H1 (cell line): ENCODE results near the gene PGLYRP2.

Experiments
- EGR1 ChIP-seq: IDR thresholded peaks from 2 replicates; pipeline ENCODE4 v1.6.1; 2011; ENCODE audit warnings: low read depth, low read length, borderline replicate concordance
- GABPA ChIP-seq: IDR thresholded peaks from 2 replicates; pipeline ENCODE4 v1.6.1; 2011; ENCODE audit warnings: mild to moderate bottlenecking, low read length, moderate library complexity, borderline replicate concordance; ENCODE audit not compliant: insufficient read depth
- POLR2A ChIP-seq, 2 experiments: IDR thresholded peaks; 1 replicate in 1 of 2; 2 replicates in 1 of 2; pipeline ENCODE4 v1.6.1; 2011; ENCODE audit warnings: low read depth in 2 of 2, low read length in 2 of 2, mild to moderate bottlenecking in 2 of 2; ENCODE audit errors: control extremely low read depth in 1 of 2
- POLR2AphosphoS5 ChIP-seq: IDR thresholded peaks from 2 replicates; pipeline ENCODE4 v1.6.1; 2011; ENCODE audit warnings: low read depth, low read length
- POU5F1 ChIP-seq: IDR thresholded peaks from 2 replicates; pipeline ENCODE4 v1.6.1; 2011; ENCODE audit warnings: low read depth, mild to moderate bottlenecking, low read length, moderate library complexity
- SIN3A ChIP-seq, 2 experiments: IDR thresholded peaks in 1 of 2; conservative IDR thresholded peaks in 1 of 2; 2 replicates each; pipeline ENCODE4 v1.6.1; 2011 to 2012; ENCODE audit warnings: low read length in 2 of 2, improper control_type of control experiment in 1 of 2, low read depth in 1 of 2, mild to moderate bottlenecking in 1 of 2
- TF ChIP-seq, protein P1 (sequence below), 3 experiments: IDR thresholded peaks; 1 replicate in 2 of 3; 2 replicates in 1 of 3; pipeline versions ENCODE4 v1.5.1 to v1.6.1; 2011; ENCODE audit warnings: low read length in 3 of 3, mild to moderate bottlenecking in 3 of 3, inconsistent platforms in 2 of 3, low read depth in 1 of 3, moderate library complexity in 1 of 3; ENCODE audit not compliant: insufficient read depth in 1 of 3; ENCODE audit errors: control extremely low read depth in 1 of 3

DNA sequence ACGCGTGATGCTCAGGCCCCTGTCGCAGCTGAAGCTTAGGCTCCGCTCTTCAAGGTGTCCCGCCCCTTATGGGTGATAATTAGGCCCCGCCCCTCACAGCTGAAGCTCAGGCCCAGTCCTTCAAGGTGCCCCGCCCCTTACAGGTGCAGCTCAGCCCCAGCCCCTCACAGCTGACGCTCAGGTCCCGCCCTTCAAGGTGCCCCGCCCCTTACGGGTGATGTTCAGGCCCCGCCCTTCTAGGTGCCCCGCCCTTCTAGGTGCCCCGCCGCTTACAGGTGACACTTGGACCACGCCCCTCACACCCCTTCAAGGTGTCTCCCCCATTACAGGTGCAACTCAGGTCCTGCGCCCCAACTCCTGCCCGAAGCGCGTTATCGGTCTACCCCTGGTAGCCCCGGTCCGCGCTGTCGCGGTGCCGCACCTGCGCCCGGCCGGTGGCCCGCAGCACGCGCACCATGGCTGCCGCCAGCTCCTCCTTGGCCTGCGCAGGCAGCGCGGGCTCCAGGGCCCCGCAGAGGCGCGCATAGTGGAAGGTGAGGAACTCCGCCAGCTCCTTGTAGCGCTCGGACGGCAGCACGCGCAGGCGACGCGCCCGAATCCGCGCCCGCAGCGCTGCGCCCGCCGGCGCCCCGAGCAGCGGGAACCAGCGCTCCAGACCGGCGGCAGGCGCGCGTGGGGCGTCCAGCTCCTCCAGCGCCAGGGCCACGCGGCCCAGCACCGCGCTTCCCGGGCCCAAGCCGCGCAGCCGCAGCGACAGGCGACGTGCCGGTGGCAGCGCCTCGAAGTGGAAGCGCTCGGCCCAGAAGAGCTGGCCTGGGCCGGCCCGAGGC is 22.2 kb downstream of the PGLYRP2 start:
- TF ChIP-seq, protein P1, sequence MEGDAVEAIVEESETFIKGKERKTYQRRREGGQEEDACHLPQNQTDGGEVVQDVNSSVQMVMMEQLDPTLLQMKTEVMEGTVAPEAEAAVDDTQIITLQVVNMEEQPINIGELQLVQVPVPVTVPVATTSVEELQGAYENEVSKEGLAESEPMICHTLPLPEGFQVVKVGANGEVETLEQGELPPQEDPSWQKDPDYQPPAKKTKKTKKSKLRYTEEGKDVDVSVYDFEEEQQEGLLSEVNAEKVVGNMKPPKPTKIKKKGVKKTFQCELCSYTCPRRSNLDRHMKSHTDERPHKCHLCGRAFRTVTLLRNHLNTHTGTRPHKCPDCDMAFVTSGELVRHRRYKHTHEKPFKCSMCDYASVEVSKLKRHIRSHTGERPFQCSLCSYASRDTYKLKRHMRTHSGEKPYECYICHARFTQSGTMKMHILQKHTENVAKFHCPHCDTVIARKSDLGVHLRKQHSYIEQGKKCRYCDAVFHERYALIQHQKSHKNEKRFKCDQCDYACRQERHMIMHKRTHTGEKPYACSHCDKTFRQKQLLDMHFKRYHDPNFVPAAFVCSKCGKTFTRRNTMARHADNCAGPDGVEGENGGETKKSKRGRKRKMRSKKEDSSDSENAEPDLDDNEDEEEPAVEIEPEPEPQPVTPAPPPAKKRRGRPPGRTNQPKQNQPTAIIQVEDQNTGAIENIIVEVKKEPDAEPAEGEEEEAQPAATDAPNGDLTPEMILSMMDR (IDR thresholded peaks at IDR 0.05; ENCODE audit: control extremely low read depth in 1 of 3, insufficient read depth in 1 of 3, low read depth in 1 of 3, low read length in 3 of 3), result no peak
- no peak for TF ChIP-seq GABPA
- no peak for TF ChIP-seq POLR2A (IDR thresholded peaks at IDR 0.05; ENCODE audit: control extremely low read depth in 1 of 2, low read depth in 2 of 2, low read length in 2 of 2)
- TF ChIP-seq SIN3A (conservative IDR thresholded peaks at IDR 0.05 in 1 of 2, IDR thresholded peaks at IDR 0.05 in 1 of 2; ENCODE audit: low read depth in 1 of 2, low read length in 2 of 2), result no peak
- TF ChIP-seq POLR2AphosphoS5, result no peak
- TF ChIP-seq POU5F1, result no peak
- no peak for TF ChIP-seq EGR1
